IMR-90 (cell line): ENCODE measurements around the gene LAMB3. TPM values are rescaled to one million over a fixed set of nuclear protein-coding genes. Genes with fewer than 3 reads are reported as not detected.

Experiments used
- ATAC-seq: fragments of 200-7000 bp; cut with Tn5 transposase; 2 replicates; pipeline ENCODE4 v1.9.1; 2020; ENCODE audit warnings: low read depth, mild to moderate bottlenecking, moderate library complexity
- BruUV-seq: library from RNA; stranded (reverse); fragments of 400-500 nt; replicated peaks from 2 replicates; lab custom pipeline; 2021; lab: Mats Ljungman, UMichigan
- CTCF ChIA-PET: fragments of 300-600 bp; formaldehyde crosslinking; extraction: SDS; loops from one replicate; lab custom pipeline; 2021; ENCODE audit warnings: antibody characterized with exemption; lab: Yijun Ruan, JAX
- POLR2A ChIA-PET: fragments of 300-600 bp; sonication (Branson Sonifier 250); formaldehyde crosslinking; loops from one replicate; lab custom pipeline; 2022; ENCODE audit warnings: antibody characterized with exemption; ENCODE audit not compliant: unreplicated experiment; lab: Charles Lee
- DNase-seq: peaks from one replicate; pipeline ENCODE4 v3.0.0; 2013
- H2AFZ ChIP-seq: replicated peaks from 2 replicates; pipeline ENCODE3; 2013; ENCODE audit warnings: low read length, mild to moderate bottlenecking; ENCODE audit not compliant: poor library complexity
- H2AK5ac ChIP-seq: 2 replicates; pipeline ENCODE4 v1.6.1; 2013; ENCODE audit warnings: low read depth, low read length, inconsistent platforms
- H2AK9ac ChIP-seq: replicated peaks from 2 replicates; pipeline ENCODE3; 2013; ENCODE audit warnings: mild to moderate bottlenecking, low read depth, low read length, moderate library complexity; ENCODE audit not compliant: poor library complexity
- H2BK120ac ChIP-seq: 2 replicates; pipeline ENCODE4 v1.6.1; 2013; ENCODE audit warnings: low read depth, low read length, inconsistent platforms
- H2BK15ac ChIP-seq: 3 replicates; pipeline ENCODE4 v1.6.1; 2013; ENCODE audit warnings: low read depth, low read length, inconsistent platforms
- H2BK20ac ChIP-seq: 2 replicates; pipeline ENCODE4 v1.6.1; 2013; ENCODE audit warnings: low read depth, mild to moderate bottlenecking, inconsistent platforms, low read length, moderate library complexity
- H2BK5ac ChIP-seq: 2 replicates; pipeline ENCODE4 v1.6.1; 2013; ENCODE audit warnings: mild to moderate bottlenecking, low read depth, low read length, inconsistent platforms; ENCODE audit not compliant: poor library complexity, severe bottlenecking
- H3K14ac ChIP-seq: replicated peaks from 2 replicates; pipeline ENCODE4 v1.6.1; 2013; ENCODE audit warnings: low read depth, low read length, inconsistent platforms
- H3K18ac ChIP-seq: 2 replicates; pipeline ENCODE4 v1.6.1; 2013; ENCODE audit warnings: low read depth, low read length, control low read depth
- H3K23ac ChIP-seq: 2 replicates; pipeline ENCODE4 v1.6.1; 2013; ENCODE audit warnings: low read depth, low read length, inconsistent platforms
- H3K27ac ChIP-seq: 2 replicates; pipeline ENCODE4 v1.5.1; 2013; ENCODE audit warnings: mild to moderate bottlenecking, control low read depth, low read length; ENCODE audit not compliant: insufficient read depth
- H3K27me3 ChIP-seq: 2 replicates; pipeline ENCODE4 v1.6.1; 2013; ENCODE audit warnings: low read length; ENCODE audit not compliant: control insufficient read depth, insufficient read depth
- H3K36me3 ChIP-seq: 2 replicates; pipeline ENCODE4 v1.6.1; 2013; ENCODE audit warnings: low read length, mixed read lengths; ENCODE audit not compliant: control insufficient read depth, insufficient read depth
- H3K4ac ChIP-seq: 2 replicates; pipeline ENCODE4 v1.6.1; 2013; ENCODE audit warnings: low read depth, low read length, inconsistent platforms
- H3K4me1 ChIP-seq: 2 replicates; pipeline ENCODE4 v1.6.1; 2013; ENCODE audit warnings: low read length, mixed read lengths; ENCODE audit not compliant: control insufficient read depth, insufficient read depth
- H3K4me2 ChIP-seq: 2 replicates; pipeline ENCODE4 v1.6.1; 2013; ENCODE audit warnings: low read depth, mild to moderate bottlenecking, control low read depth, low read length, moderate library complexity
- H3K4me3 ChIP-seq: 2 replicates; pipeline ENCODE4 v1.5.1; 2013; ENCODE audit warnings: low read depth, mild to moderate bottlenecking, control low read depth, low read length, moderate library complexity; ENCODE audit not compliant: insufficient read depth
- H3K56ac ChIP-seq: 2 replicates; pipeline ENCODE4 v1.6.1; 2013; ENCODE audit warnings: low read length, inconsistent platforms; ENCODE audit not compliant: insufficient read depth; ENCODE audit errors: extremely low read depth
- H3K79me1 ChIP-seq, 2 experiments: 2 replicates each; pipeline ENCODE4 v1.6.1; 2013; ENCODE audit warnings: low read length in 2 of 2, inconsistent platforms in 1 of 2, low read depth in 1 of 2
- H3K9ac ChIP-seq: 2 replicates; pipeline ENCODE4 v1.6.1; 2013; ENCODE audit warnings: low read depth, low read length, control low read depth
- H3K9me1 ChIP-seq: 2 replicates; pipeline ENCODE4 v1.6.1; 2013; ENCODE audit warnings: low read length, inconsistent platforms; ENCODE audit not compliant: insufficient read depth
- H3K9me3 ChIP-seq: 2 replicates; pipeline ENCODE4 v1.6.1; 2013; ENCODE audit warnings: low read length; ENCODE audit not compliant: control insufficient read depth, insufficient read depth
- H4K20me1 ChIP-seq: 2 replicates; pipeline ENCODE4 v1.6.1; 2013; ENCODE audit warnings: low read length, inconsistent platforms; ENCODE audit not compliant: insufficient read depth
- H4K5ac ChIP-seq: 2 replicates; pipeline ENCODE4 v1.6.1; 2013; ENCODE audit warnings: mild to moderate bottlenecking, low read depth, low read length, control low read depth
- H4K8ac ChIP-seq, 2 experiments: 2 replicates each; pipeline ENCODE4 v1.6.1; 2013; ENCODE audit warnings: low read depth in 2 of 2, low read length in 2 of 2, control low read depth in 1 of 2, inconsistent platforms in 1 of 2
- H4K91ac ChIP-seq: 2 replicates; pipeline ENCODE4 v1.6.1; 2013; ENCODE audit warnings: low read depth, low read length, inconsistent platforms; ENCODE audit not compliant: insufficient read depth
- FOS ChIP-seq: fragments of 150-350 bp; IDR thresholded peaks from 2 replicates; pipeline ENCODE4 v1.6.1; 2016; ENCODE audit warnings: low read depth, low read length
- MAZ ChIP-seq: IDR thresholded peaks from 2 replicates; pipeline ENCODE4 v1.6.1; 2012; ENCODE audit warnings: low read depth, mild to moderate bottlenecking, low read length, improper control_type of control experiment, moderate library complexity, borderline replicate concordance
- RAD21 ChIP-seq: IDR thresholded peaks from 2 replicates; pipeline ENCODE4 v1.6.1; 2012; ENCODE audit warnings: low read length, improper control_type of control experiment
- RFX5 ChIP-seq: IDR thresholded peaks from 2 replicates; pipeline ENCODE4 v1.8.0; 2012; ENCODE audit warnings: low read depth, mild to moderate bottlenecking, low read length, moderate library complexity
- SMC3 ChIP-seq: fragments of 150-350 bp; IDR thresholded peaks from 2 replicates; pipeline ENCODE4 v1.6.1; 2016; ENCODE audit warnings: low read depth, mild to moderate bottlenecking, antibody characterized with exemption, low read length, moderate library complexity
- WGBS, 2 experiments: methylation state at CpG; one replicate each; pipeline versions ENCODE4 v1.1.5 to v1.1.7; 2013; ENCODE audit warnings: missing lambda C conversion rate in 2 of 2; ENCODE audit not compliant: insufficient read length in 1 of 2; ENCODE audit errors: extremely low coverage in 2 of 2; 5-methylcytosine and 5-hydroxymethylcytosine counted together
- dilution Hi-C: fragments of 300-500 bp; cut with HindIII; formaldehyde crosslinking; loops from one replicate; pipeline ENCODE4 v1.14.3; 2018; ENCODE audit warnings: low sequenced_read_pairs; ENCODE audit not compliant: unreplicated experiment
- in situ Hi-C: fragments of 300-500 bp; cut with MboI; formaldehyde crosslinking; loops from 3 replicates; pipeline ENCODE4 v1.14.3; 2019; ENCODE audit warnings: low sequenced_read_pairs, inconsistent platforms, mixed read lengths
- intact Hi-C: fragments of 100-400 bp; cut with micrococcal nuclease; formaldehyde crosslinking; loops from 2 replicates; pipeline ENCODE4 v1.10.0; 2022
- polyA plus RNA-seq, 3 experiments: library from polyadenylated mRNA; depleted of rRNA; stranded (reverse); fragments of >200 nt; gene quantifications; 2 replicates each; pipeline ENCODE4 v1.2.3, GENCODE V29; 2012; ENCODE audit warnings: low replicate concordance in 1 of 3
- total RNA-seq: library from RNA; depleted of rRNA; stranded (reverse); fragments of >200 nt; gene quantifications from 2 replicates; pipeline ENCODE4 v1.2.3, GENCODE V29; 2012
- TF ChIP-seq, protein P1 (sequence below): conservative IDR thresholded peaks from 2 replicates; pipeline ENCODE4 v1.5.1; 2012; ENCODE audit warnings: mild to moderate bottlenecking, low read depth, low read length, improper control_type of control experiment

LAMB3 gene
- total and polyA plus RNA-seq, 2 of the 4 experiments (the other 2 are of a cell fraction), result 0.72 to 2.1 TPM

DNA sequence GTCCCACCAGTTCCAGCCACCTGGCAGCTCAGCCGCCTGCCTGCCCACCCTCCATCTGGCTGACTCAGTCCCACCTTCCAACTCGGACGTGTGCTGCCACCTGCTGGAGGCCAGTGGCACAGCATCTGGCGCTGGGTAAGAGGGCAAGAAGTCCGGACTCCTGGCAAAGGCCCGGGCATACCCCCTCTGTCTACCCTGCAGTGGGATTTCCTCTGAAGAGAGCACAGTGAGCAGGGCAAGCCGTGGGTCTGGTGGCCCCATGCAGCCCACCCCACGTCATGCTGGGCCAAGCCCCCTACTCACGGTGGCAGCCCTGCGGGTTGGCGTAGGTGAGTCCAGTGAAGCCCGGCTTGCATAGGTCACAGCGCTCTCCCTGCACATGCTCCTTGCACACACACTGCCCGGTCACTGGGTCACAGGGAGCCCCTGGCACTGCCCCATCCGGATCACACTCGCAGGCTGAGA, 24.5 kb downstream of the LAMB3 start:
- BruUV-seq, result no TSS peak
- Histone ChIP-seq H4K8ac (no peak overlapping the region), H3K14ac (no peak overlapping the region), H2AK5ac (no peak overlapping the region), H3K9me1 (no peaks in the 10 kb centered on the region; the same call in 1 of the 2 replicates), H2AFZ (peak overlapping the region; percentile 84), H2BK20ac (no peak overlapping the region), H4K91ac (no peak overlapping the region), H2BK5ac (no peak overlapping the region), H4K5ac (no peak overlapping the region), H3K4me1 (no peaks in the 10 kb centered on the region; the same call in none of the 2 replicates), H3K56ac (no peak overlapping the region), H3K79me1 (no peaks in the 10 kb centered on the region), H3K4ac (no peak overlapping the region), H3K23ac (no peak overlapping the region), H3K18ac (no peak overlapping the region), H2AK9ac (peak overlapping the region; percentile 29), H4K20me1 (no peaks in the 10 kb centered on the region), H2BK15ac (no peak overlapping the region), H3K4me3 (no peak overlapping the region), H3K27ac (no peak overlapping the region), H3K36me3 (no peaks in the 10 kb centered on the region), H3K4me2 (no peak overlapping the region), H3K9ac (no peak overlapping the region), H3K9me3 (no peaks in the 10 kb centered on the region), H3K27me3 (no peaks in the 10 kb centered on the region), H2BK120ac (no peak overlapping the region)
- peak; percentile 69 for DNase-seq
- ChIA-PET CTCF (interaction anchor here (0.5 to 1.6 kb wide), 9 partner anchors 12 to 59 kb away, joined by 3 to 11 read pairs (median 3); partner anchors contain the start of gene LAMB3), POLR2A (no interaction called here)
- 0 out of 2 replicates have a peak, but pooled peaks have one; percentile 26 for TF ChIP-seq MAZ
- TF ChIP-seq SMC3, result peak; percentile 66
- 0 out of 2 replicates have a peak, but pooled peaks have one; percentile 26 for TF ChIP-seq FOS
- TF ChIP-seq RFX5, result no peak
- peak; percentile 78 for TF ChIP-seq RAD21
- TF ChIP-seq, protein P1, sequence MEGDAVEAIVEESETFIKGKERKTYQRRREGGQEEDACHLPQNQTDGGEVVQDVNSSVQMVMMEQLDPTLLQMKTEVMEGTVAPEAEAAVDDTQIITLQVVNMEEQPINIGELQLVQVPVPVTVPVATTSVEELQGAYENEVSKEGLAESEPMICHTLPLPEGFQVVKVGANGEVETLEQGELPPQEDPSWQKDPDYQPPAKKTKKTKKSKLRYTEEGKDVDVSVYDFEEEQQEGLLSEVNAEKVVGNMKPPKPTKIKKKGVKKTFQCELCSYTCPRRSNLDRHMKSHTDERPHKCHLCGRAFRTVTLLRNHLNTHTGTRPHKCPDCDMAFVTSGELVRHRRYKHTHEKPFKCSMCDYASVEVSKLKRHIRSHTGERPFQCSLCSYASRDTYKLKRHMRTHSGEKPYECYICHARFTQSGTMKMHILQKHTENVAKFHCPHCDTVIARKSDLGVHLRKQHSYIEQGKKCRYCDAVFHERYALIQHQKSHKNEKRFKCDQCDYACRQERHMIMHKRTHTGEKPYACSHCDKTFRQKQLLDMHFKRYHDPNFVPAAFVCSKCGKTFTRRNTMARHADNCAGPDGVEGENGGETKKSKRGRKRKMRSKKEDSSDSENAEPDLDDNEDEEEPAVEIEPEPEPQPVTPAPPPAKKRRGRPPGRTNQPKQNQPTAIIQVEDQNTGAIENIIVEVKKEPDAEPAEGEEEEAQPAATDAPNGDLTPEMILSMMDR, result peak; percentile 82
- WGBS, 2 experiments, result 48% methylated on average over 10 of the region's 16 CpGs; no CpG with 5 or more reads in 1 of the 2 experiments
- dilution Hi-C loops (no loop called here), intact Hi-C loops (loop anchor here (1.0 kb wide), 3 partner anchors 51 to 66 kb away; no protein-coding TSS in a partner anchor), in situ Hi-C loops (loop anchor here (5.0 kb wide), 1 partner anchor 50 kb away; no protein-coding TSS in a partner anchor)
- peak; percentile 96 for ATAC-seq
